ENCODE results near the gene RAP1B. TPM values are rescaled to one million over a fixed set of nuclear protein-coding genes. Genes with fewer than 3 reads are reported as not detected.
A peak's percentile ranks its signal among the peaks of the same experiment; 100 is the strongest.

Gene RAP1B
- total RNA-seq: 100 to 1,000 TPM; 172 to 213 (median 188) TPM

- no peaks in the 10 kb centered on the region for H3K9me3 Mint-ChIP-seq
- ATAC-seq (peak; percentile 84 to 89), DNase-seq (peak; percentile 85)
- H3K4me1 Mint-ChIP-seq (ENCODE audit: low read depth): peaks cover 38% of the 10 kb centered on the region
- no peaks in the 10 kb centered on the region for H3K27me3 Mint-ChIP-seq (ENCODE audit: low read depth)
- peaks cover 21% of the 10 kb centered on the region for H3K36me3 Mint-ChIP-seq (ENCODE audit: insufficient read depth)
- peak within 1 kb of the TSS; percentile 95 for H3K4me3 Mint-ChIP-seq
Observed at GRCh38 chr12:68610370-68611093, at the start of gene RAP1B. TSS of gene RAP1B (plus strand) at chr12:68610899. CDS start at chr12:68648725, 37,826 bp downstream.

- Mint-ChIP-seq H3K27me3 (ENCODE audit: low read depth) (no peaks in the 10 kb centered on the region), H3K4me3 (no peak overlapping the region), H3K4me1 (ENCODE audit: low read depth) (peaks cover 23% of the 10 kb centered on the region), H3K9me3 (no peaks in the 10 kb centered on the region), H3K36me3 (ENCODE audit: insufficient read depth) (no peaks in the 10 kb centered on the region)
- ATAC-seq (no peak), DNase-seq (no peak)
Observed at GRCh38 chr12:68561830-68562229, 48.9 kb upstream of the RAP1B start.

- ATAC-seq (no peak), DNase-seq (no peak)
- H3K4me1 Mint-ChIP-seq (ENCODE audit: low read depth): peaks cover 21% of the 10 kb centered on the region
- H3K27me3 Mint-ChIP-seq (ENCODE audit: low read depth): no peaks in the 10 kb centered on the region
- H3K9me3 Mint-ChIP-seq: no peaks in the 10 kb centered on the region
- H3K4me3 Mint-ChIP-seq: peak overlapping the region; percentile 30
- no peaks in the 10 kb centered on the region for H3K36me3 Mint-ChIP-seq (ENCODE audit: insufficient read depth)
Observed at GRCh38 chr12:68564166-68564565, 46.5 kb upstream of the RAP1B start.

GRCh38 chr12:68565391-68565903 is 45.3 kb upstream of the RAP1B start:
- ATAC-seq (peak; percentile 54 to 74), DNase-seq (no peak)
- H3K4me1 Mint-ChIP-seq (ENCODE audit: low read depth): peaks cover 21% of the 10 kb centered on the region
- no peak overlapping the region for H3K4me3 Mint-ChIP-seq
- H3K27me3 Mint-ChIP-seq (ENCODE audit: low read depth): no peaks in the 10 kb centered on the region
- no peaks in the 10 kb centered on the region for H3K9me3 Mint-ChIP-seq
- H3K36me3 Mint-ChIP-seq (ENCODE audit: insufficient read depth): no peaks in the 10 kb centered on the region

- Mint-ChIP-seq H3K9me3 (no peaks in the 10 kb centered on the region), H3K36me3 (ENCODE audit: insufficient read depth) (no peaks in the 10 kb centered on the region), H3K4me3 (no peak overlapping the region), H3K27me3 (ENCODE audit: low read depth) (no peaks in the 10 kb centered on the region), H3K4me1 (ENCODE audit: low read depth) (peaks cover 25% of the 10 kb centered on the region)
- DNase-seq (no peak), ATAC-seq (no peak)
Observed at GRCh38 chr12:68568922-68569569, 41.7 kb upstream of the RAP1B start.

GRCh38 chr12:68572661-68573060 is 38.0 kb upstream of the RAP1B start:
- Mint-ChIP-seq H3K27me3 (ENCODE audit: low read depth) (no peaks in the 10 kb centered on the region), H3K4me1 (ENCODE audit: low read depth) (peaks cover 12% of the 10 kb centered on the region), H3K36me3 (ENCODE audit: insufficient read depth) (no peaks in the 10 kb centered on the region), H3K4me3 (no peak overlapping the region), H3K9me3 (no peaks in the 10 kb centered on the region)
- ATAC-seq: no peak
- no peak for DNase-seq

GRCh38 chr12:68573406-68573805 is 37.3 kb upstream of the RAP1B start:
- H3K27me3 Mint-ChIP-seq (ENCODE audit: low read depth): no peaks in the 10 kb centered on the region
- no peaks in the 10 kb centered on the region for H3K36me3 Mint-ChIP-seq (ENCODE audit: insufficient read depth)
- H3K4me1 Mint-ChIP-seq (ENCODE audit: low read depth): peaks cover 18% of the 10 kb centered on the region
- H3K9me3 Mint-ChIP-seq: no peaks in the 10 kb centered on the region
- H3K4me3 Mint-ChIP-seq: no peak overlapping the region
- no peak for ATAC-seq
- no peak for DNase-seq

- Mint-ChIP-seq H3K4me1 (ENCODE audit: low read depth) (peaks cover 25% of the 10 kb centered on the region), H3K36me3 (ENCODE audit: insufficient read depth) (no peaks in the 10 kb centered on the region), H3K27me3 (ENCODE audit: low read depth) (no peaks in the 10 kb centered on the region), H3K4me3 (no peak overlapping the region), H3K9me3 (no peaks in the 10 kb centered on the region)
- DNase-seq (no peak), ATAC-seq (no peak)
Observed at GRCh38 chr12:68577949-68578348, 32.8 kb upstream of the RAP1B start.

- Mint-ChIP-seq H3K4me1 (ENCODE audit: low read depth) (peaks cover 25% of the 10 kb centered on the region), H3K9me3 (no peaks in the 10 kb centered on the region), H3K4me3 (no peak overlapping the region), H3K36me3 (ENCODE audit: insufficient read depth) (no peaks in the 10 kb centered on the region), H3K27me3 (ENCODE audit: low read depth) (no peaks in the 10 kb centered on the region)
- no peak for ATAC-seq
- no peak for DNase-seq
Observed at GRCh38 chr12:68578765-68579164, 31.9 kb upstream of the RAP1B start.

- ATAC-seq (peak; percentile 56 to 63), DNase-seq (no peak)
- Mint-ChIP-seq H3K36me3 (ENCODE audit: insufficient read depth) (no peaks in the 10 kb centered on the region), H3K4me3 (no peak overlapping the region), H3K27me3 (ENCODE audit: low read depth) (no peaks in the 10 kb centered on the region), H3K4me1 (ENCODE audit: low read depth) (peaks cover 25% of the 10 kb centered on the region), H3K9me3 (no peaks in the 10 kb centered on the region)
Observed at GRCh38 chr12:68579254-68579653, 31.4 kb upstream of the RAP1B start.

- ATAC-seq (no peak), DNase-seq (no peak)
- peaks cover 26% of the 10 kb centered on the region for H3K4me1 Mint-ChIP-seq (ENCODE audit: low read depth)
- H3K36me3 Mint-ChIP-seq (ENCODE audit: insufficient read depth): no peaks in the 10 kb centered on the region
- H3K9me3 Mint-ChIP-seq: no peaks in the 10 kb centered on the region
- H3K4me3 Mint-ChIP-seq: no peak overlapping the region
- H3K27me3 Mint-ChIP-seq (ENCODE audit: low read depth): no peaks in the 10 kb centered on the region
Observed at GRCh38 chr12:68580911-68581310, 29.8 kb upstream of the RAP1B start.

GRCh38 chr12:68581926-68582325 is 28.8 kb upstream of the RAP1B start:
- Mint-ChIP-seq H3K4me1 (ENCODE audit: low read depth) (peaks cover 29% of the 10 kb centered on the region), H3K9me3 (no peaks in the 10 kb centered on the region), H3K27me3 (ENCODE audit: low read depth) (no peaks in the 10 kb centered on the region), H3K36me3 (ENCODE audit: insufficient read depth) (no peaks in the 10 kb centered on the region), H3K4me3 (no peak overlapping the region)
- DNase-seq (no peak), ATAC-seq (no peak)

GRCh38 chr12:68585966-68586365 is 24.7 kb upstream of the RAP1B start:
- peaks cover 5% of the 10 kb centered on the region for H3K36me3 Mint-ChIP-seq (ENCODE audit: insufficient read depth)
- H3K4me1 Mint-ChIP-seq (ENCODE audit: low read depth): peaks cover 25% of the 10 kb centered on the region
- DNase-seq (no peak), ATAC-seq (no peak)
- peaks cover 12% of the 10 kb centered on the region for H3K9me3 Mint-ChIP-seq
- H3K27me3 Mint-ChIP-seq (ENCODE audit: low read depth): no peaks in the 10 kb centered on the region
- H3K4me3 Mint-ChIP-seq: no peak overlapping the region

GRCh38 chr12:68587448-68587873 is 23.2 kb upstream of the RAP1B start:
- H3K27me3 Mint-ChIP-seq (ENCODE audit: low read depth): no peaks in the 10 kb centered on the region
- no peak overlapping the region for H3K4me3 Mint-ChIP-seq
- H3K4me1 Mint-ChIP-seq (ENCODE audit: low read depth): peaks cover 40% of the 10 kb centered on the region
- DNase-seq (peak; percentile 17), ATAC-seq (peak; percentile 91 to 95)
- H3K9me3 Mint-ChIP-seq: peaks cover 16% of the 10 kb centered on the region
- peaks cover 5% of the 10 kb centered on the region for H3K36me3 Mint-ChIP-seq (ENCODE audit: insufficient read depth)

- Mint-ChIP-seq H3K27me3 (ENCODE audit: low read depth) (no peaks in the 10 kb centered on the region), H3K4me3 (no peak overlapping the region), H3K9me3 (peaks cover 16% of the 10 kb centered on the region), H3K4me1 (ENCODE audit: low read depth) (peaks cover 46% of the 10 kb centered on the region), H3K36me3 (ENCODE audit: insufficient read depth) (peaks cover 5% of the 10 kb centered on the region)
- DNase-seq (no peak), ATAC-seq (no peak)
Observed at GRCh38 chr12:68589194-68589593, 21.5 kb upstream of the RAP1B start.
